GM12878 (cell line): Measurements from ENCODE around the gene TRAPPC3. TPM values are rescaled to one million over a fixed set of nuclear protein-coding genes. Genes with fewer than 3 reads are reported as not detected.
A peak's percentile ranks its signal among the peaks of the same experiment; 100 is the strongest.

Source experiments
- ATAC-seq: fragments of 200-7000 bp; cut with Tn5 transposase; 3 replicates; pipeline ENCODE4 v1.9.1; 2020; ENCODE audit warnings: mild to moderate bottlenecking, moderate library complexity
- BruUV-seq: library from RNA; stranded (reverse); fragments of 400-500 nt; replicated peaks from 2 replicates; lab custom pipeline; 2021; lab: Mats Ljungman, UMichigan
- CTCF ChIA-PET: fragments of 300-600 bp; sonication (Branson Sonifier 250); formaldehyde crosslinking; extraction: SDS; loops from one replicate; lab custom pipeline; 2021; ENCODE audit warnings: inconsistent platforms; lab: Yijun Ruan, JAX
- POLR2A ChIA-PET: fragments of 350-600 bp; formaldehyde crosslinking; extraction: SDS; loops from one replicate; lab custom pipeline; 2021; ENCODE audit warnings: inconsistent platforms; lab: Charles Lee
- RAD21 ChIA-PET: fragments of 300-600 bp; sonication (Branson Sonifier 250); formaldehyde crosslinking; loops from one replicate; lab custom pipeline; 2023; ENCODE audit warnings: antibody characterized with exemption; ENCODE audit not compliant: unreplicated experiment; lab: Charles Lee
- SMC1A ChIA-PET: fragments of 300-600 bp; sonication (Branson Sonifier 250); formaldehyde crosslinking; loops from one replicate; lab custom pipeline; 2023; ENCODE audit not compliant: unreplicated experiment, uncharacterized antibody; lab: Charles Lee
- DNase-seq: peaks from one replicate; pipeline ENCODE4 v3.0.0-alpha.2; 2011; ENCODE audit warnings: low read depth, low spot score
- FAIRE-seq: peaks from 3 replicates; lab custom pipeline; 2011; peaks lifted over from hg19 to GRCh38; lab: Jason Lieb, UNC
- H2AFZ ChIP-seq: 2 replicates; pipeline ENCODE4 v1.6.0; 2011; ENCODE audit warnings: low read depth, low read length, control low read depth; ENCODE audit not compliant: control insufficient read depth
- H3K27ac ChIP-seq: 2 replicates; pipeline ENCODE4 v1.5.1; 2011; ENCODE audit warnings: control low read depth; ENCODE audit not compliant: control insufficient read depth, insufficient read depth
- H3K27me3 ChIP-seq, 2 experiments: replicated peaks in 1 of 2; 2 replicates each; pipeline versions ENCODE4 v1.6.0 to v1.6.1; 2011; ENCODE audit warnings: low read length in 1 of 2; ENCODE audit not compliant: control insufficient read depth in 2 of 2, insufficient read depth in 2 of 2
- H3K36me3 ChIP-seq, 2 experiments: 2 replicates each; pipeline ENCODE4 v1.5.1; 2011; ENCODE audit warnings: low read length in 1 of 2; ENCODE audit not compliant: control insufficient read depth in 2 of 2, insufficient read depth in 2 of 2
- H3K4me1 ChIP-seq: 2 replicates; pipeline ENCODE4 v1.6.1; 2011; ENCODE audit warnings: mild to moderate bottlenecking, low read length, moderate library complexity, mixed read lengths; ENCODE audit not compliant: control insufficient read depth, insufficient read depth
- H3K4me2 ChIP-seq: 2 replicates; pipeline ENCODE4 v1.6.0; 2011; ENCODE audit warnings: control low read depth; ENCODE audit not compliant: control insufficient read depth, insufficient read depth
- H3K4me3 ChIP-seq: fragments of 200-600 bp; sonication (generic); 2 replicates; pipeline ENCODE4 v1.5.1; 2016
- H3K79me2 ChIP-seq: 2 replicates; pipeline ENCODE4 v1.6.0; 2011; ENCODE audit warnings: low read length; ENCODE audit not compliant: control insufficient read depth, insufficient read depth
- H3K9ac ChIP-seq: 2 replicates; pipeline ENCODE4 v1.8.0; 2011; ENCODE audit warnings: low read length, control low read depth, mixed read lengths; ENCODE audit not compliant: control insufficient read depth, insufficient read depth
- H3K9me3 ChIP-seq: replicated peaks from 3 replicates; pipeline ENCODE4 v1.5.1; 2011; ENCODE audit warnings: mild to moderate bottlenecking, low read length; ENCODE audit not compliant: control insufficient read depth, insufficient read depth
- H4K20me1 ChIP-seq: 2 replicates; pipeline ENCODE4 v1.6.0; 2011; ENCODE audit not compliant: control insufficient read depth, insufficient read depth
- MLLT1 ChIP-seq: fragments of 450-650 bp; IDR thresholded peaks from 2 replicates; pipeline ENCODE4 v1.6.1; 2016; ENCODE audit warnings: mild to moderate bottlenecking
- SREBF1 ChIP-seq: IDR thresholded peaks from 2 replicates; pipeline ENCODE4 v1.6.1; 2012; ENCODE audit warnings: mild to moderate bottlenecking, low read length
- WGBS: methylation state at CpG from one replicate; pipeline ENCODE4 v1.1.6; 2016; ENCODE audit warnings: low lambda C conversion rate; ENCODE audit not compliant: insufficient replicate concordance, insufficient coverage; ENCODE audit errors: missing lambda C conversion rate; 5-methylcytosine and 5-hydroxymethylcytosine counted together
- in situ Hi-C: fragments of 300-500 bp; cut with MboI; formaldehyde crosslinking; loops from 9 replicates; pipeline ENCODE4 v1.14.3; 2018; ENCODE audit warnings: mixed read lengths
- intact Hi-C: fragments of 100-400 bp; cut with micrococcal nuclease; formaldehyde crosslinking; loops from one replicate; pipeline ENCODE4 v1.14.2; 2022; ENCODE audit not compliant: unreplicated experiment
- polyA plus RNA-seq, 11 experiments: library from polyadenylated mRNA; depleted of rRNA in 4 of 11; unstranded in 6 of 11; stranded (reverse) in 5 of 11; fragments of >200 nt; fragmentation: Nextera tagmentation in 4 of 11; fragmentation: Illumina TruSeq in 1 of 11; extraction: Ambion mirVana in 4 of 11; extraction: Trizol in 1 of 11; gene quantifications; 1 replicate in 1 of 11; 2 replicates in 10 of 11; pipeline versions ENCODE4 v1.2.1 to v1.2.3, GENCODE V29; 2011 to 2016; ENCODE audit warnings: inconsistent platforms in 2 of 11, missing spikeins in 2 of 11, low read depth in 1 of 11
- total RNA-seq, 4 experiments: library from RNA; depleted of rRNA in 3 of 4; stranded (reverse); fragments of >200 nt in 3 of 4; fragmentation: Illumina TruSeq in 1 of 4; extraction: Trizol in 1 of 4; gene quantifications; 2 replicates each; pipeline versions ENCODE4 v1.2.1 to v1.2.3, GENCODE V29; 2013 to 2021

TRAPPC3 gene
- total and polyA plus RNA-seq, 10 of the 15 experiments (the other 5 are each of a cell fraction or from before 2014, with no cell fraction given), result 14.7 to 122 (median 70.5) TPM

- ChIA-PET CTCF (interaction anchor here (0.6 to 10.2 kb wide), 5 partner anchors 8 to 212 kb away, joined by 3 to 262 read pairs (median 4); partner anchors contain the start of gene SH3D21), POLR2A (interaction anchor here (0.5 to 3.7 kb wide), 4 partner anchors 56 to 229 kb away, joined by 3 to 13 read pairs (median 4); partner anchors contain the start of gene THRAP3), RAD21 (interaction anchor here (0.6 to 2.9 kb wide), 4 partner anchors 8 to 55 kb away, joined by 3 to 19 read pairs (median 4); partner anchors contain the start of gene TRAPPC3), SMC1A (interaction anchor here (0.6 to 1.2 kb wide), 2 partner anchors 31 to 124 kb away, joined by 3 read pairs; no protein-coding TSS in a partner anchor)
- H3K9ac ChIP-seq, result peak overlapping the region; percentile 82
- no peaks in the 10 kb centered on the region; the same call in 1 of the 2 replicates for H4K20me1 ChIP-seq
- TF ChIP-seq SREBF1, result no peak
- TF ChIP-seq MLLT1, result 0 out of 2 replicates have a peak, but pooled peaks have one; percentile 9
- peak overlapping the region; percentile 99 for H3K4me3 ChIP-seq
- no peak for DNase-seq
- WGBS, result 7% methylated on average over 7 of the region's 9 CpGs
- H3K79me2 ChIP-seq, result peaks cover 72% of the 10 kb centered on the region
- intact Hi-C loops, result loop anchor here (10.0 kb wide), 1 partner anchor 227 kb away; the partner anchor contains the start of gene STK40
- in situ Hi-C loops, result no loop called here
- no peak for ATAC-seq
- H3K4me1 ChIP-seq, result peaks cover 40% of the 10 kb centered on the region
- no peaks in the 10 kb centered on the region for H3K9me3 ChIP-seq
- H3K27me3 ChIP-seq, result no peaks in the 10 kb centered on the region
- peak overlapping the region; percentile 98 for H3K4me2 ChIP-seq
- H2AFZ ChIP-seq, result no peak overlapping the region; the same call in 1 of the 2 replicates
- FAIRE-seq, result no peak
- no TSS peak for BruUV-seq
- H3K36me3 ChIP-seq, result peaks cover 0 to 8% of the 10 kb centered on the region in 2 experiments; a peak in 2 of 4 replicates
- peak overlapping the region; percentile 85 for H3K27ac ChIP-seq
Observed at GRCh38 chr1:36157115-36157903, 8.0 kb upstream of the TRAPPC3 start.
